Measurements from ENCODE around the gene RCBTB2. TPM values are rescaled to one million over a fixed set of nuclear protein-coding genes. Genes with fewer than 3 reads are reported as not detected.

The RCBTB2 gene
- total and polyA plus RNA-seq, 7 experiments from 2014 or later: 7.6 to 19.7 (median 11.5) TPM

- ChIA-PET POLR2A (interaction anchor here (1.1 to 2.8 kb wide), 3 partner anchors 9 to 22 kb away, joined by 3 to 15 read pairs (median 4); partner anchors contain the start of gene RCBTB2), CTCF (no interaction called here)
- Histone ChIP-seq H3K9me3 (ENCODE audit: control insufficient read depth in 2 of 3, low read length in 3 of 3) (no peaks in the 10 kb centered on the region), H3K4me1 (ENCODE audit: control insufficient read depth in 2 of 2, insufficient read depth in 2 of 2, low read length in 2 of 2) (peaks cover 0 to 9% of the 10 kb centered on the region in 2 donors), H3K27me3 (ENCODE audit: control insufficient read depth in 2 of 2, insufficient read depth in 2 of 2, low read length in 2 of 2) (no peaks in the 10 kb centered on the region), H3K4me3 (ENCODE audit: low read length) (no peak overlapping the region), H3K36me3 (ENCODE audit: control insufficient read depth in 2 of 3, insufficient read depth in 3 of 3, low read length in 3 of 3) (no peaks in the 10 kb centered on the region), H3K27ac (ENCODE audit: low read depth, low read length) (no peak overlapping the region)
- intact Hi-C loops (cut with micrococcal nuclease): no loop called here
- H3K27me3 Mint-ChIP-seq: peaks cover 0 to 21% (median 0%) of the 10 kb centered on the region in 5 donors
- H3K4me3 Mint-ChIP-seq: no peak overlapping the region
- H3K4me1 Mint-ChIP-seq: peaks cover 4 to 13% (median 10%) of the 10 kb centered on the region in 7 donors
- peaks cover 0 to 2% (median 0%) of the 10 kb centered on the region in 11 donors for H3K9me3 Mint-ChIP-seq
- H3K27ac Mint-ChIP-seq: no peak overlapping the region
- ATAC-seq: no peak
- no peak for DNase-seq
- peaks cover 4 to 38% (median 16%) of the 10 kb centered on the region in 5 donors for H3K36me3 Mint-ChIP-seq
These were observed 18.1 kb downstream of the RCBTB2 start for GRCh38 chr13:48514793-48515192.

- ATAC-seq (no peak), DNase-seq (no peak)
- Mint-ChIP-seq H3K4me1 (peaks cover 15 to 25% (median 21%) of the 10 kb centered on the region in 7 donors), H3K36me3 (peaks cover 5 to 46% (median 8%) of the 10 kb centered on the region in 5 donors), H3K9me3 (peaks cover 0 to 4% (median 0%) of the 10 kb centered on the region in 11 donors), H3K4me3 (no peak overlapping the region), H3K27me3 (peaks cover 0 to 30% (median 0%) of the 10 kb centered on the region in 5 donors), H3K27ac (no peak overlapping the region)
- intact Hi-C loops (cut with micrococcal nuclease): no loop called here
- Histone ChIP-seq H3K4me3 (ENCODE audit: low read length) (no peak overlapping the region), H3K9me3 (ENCODE audit: control insufficient read depth in 2 of 3, low read length in 3 of 3) (no peaks in the 10 kb centered on the region), H3K27me3 (ENCODE audit: control insufficient read depth in 2 of 2, insufficient read depth in 2 of 2, low read length in 2 of 2) (no peaks in the 10 kb centered on the region), H3K36me3 (ENCODE audit: control insufficient read depth in 2 of 3, insufficient read depth in 3 of 3, low read length in 3 of 3) (no peaks in the 10 kb centered on the region), H3K27ac (ENCODE audit: low read depth, low read length) (no peak overlapping the region), H3K4me1 (ENCODE audit: control insufficient read depth in 2 of 2, insufficient read depth in 2 of 2, low read length in 2 of 2) (peaks cover 7 to 18% of the 10 kb centered on the region in 2 donors)
- ChIA-PET CTCF (no interaction called here), POLR2A (interaction anchor here (0.6 to 2.5 kb wide), 3 partner anchors 18 to 21 kb away, joined by 3 to 8 read pairs (median 6); partner anchors contain the start of gene RCBTB2)
These were observed 21.2 kb downstream of the RCBTB2 start for GRCh38 chr13:48511621-48512230.

- intact Hi-C loops (cut with micrococcal nuclease): no loop called here
- DNase-seq: no peak
- H3K27ac ChIP-seq (ENCODE audit: low read depth, low read length): no peak overlapping the region
- H3K4me1 ChIP-seq (ENCODE audit: control insufficient read depth in 2 of 2, insufficient read depth in 2 of 2, low read length in 2 of 2): peaks cover 17 to 28% of the 10 kb centered on the region in 2 donors
- H3K27ac Mint-ChIP-seq: no peak overlapping the region
- no peak for ATAC-seq
- H3K27me3 ChIP-seq (ENCODE audit: control insufficient read depth in 2 of 2, insufficient read depth in 2 of 2, low read length in 2 of 2): no peaks in the 10 kb centered on the region
- ChIA-PET CTCF (no interaction called here), POLR2A (interaction anchor here (0.8 to 2.5 kb wide), 3 partner anchors 19 to 22 kb away, joined by 3 to 19 read pairs (median 8); partner anchors contain the start of gene RCBTB2)
- peaks cover 4 to 48% (median 8%) of the 10 kb centered on the region in 5 donors for H3K36me3 Mint-ChIP-seq
- no peak overlapping the region for H3K4me3 Mint-ChIP-seq
- H3K36me3 ChIP-seq (ENCODE audit: control insufficient read depth in 2 of 3, insufficient read depth in 3 of 3, low read length in 3 of 3): no peaks in the 10 kb centered on the region
- peaks cover 0 to 28% (median 0%) of the 10 kb centered on the region in 5 donors for H3K27me3 Mint-ChIP-seq
- peaks cover 0 to 2% (median 0%) of the 10 kb centered on the region in 11 donors for H3K9me3 Mint-ChIP-seq
- H3K9me3 ChIP-seq (ENCODE audit: control insufficient read depth in 2 of 3, low read length in 3 of 3): no peaks in the 10 kb centered on the region
- peaks cover 21 to 35% (median 31%) of the 10 kb centered on the region in 7 donors for H3K4me1 Mint-ChIP-seq
- H3K4me3 ChIP-seq (ENCODE audit: low read length): no peak overlapping the region
These were observed 22.2 kb downstream of the RCBTB2 start for GRCh38 chr13:48510698-48511097.

- Histone ChIP-seq H3K4me1 (ENCODE audit: control insufficient read depth in 2 of 2, insufficient read depth in 2 of 2, low read length in 2 of 2) (peaks cover 34 to 48% of the 10 kb centered on the region in 2 donors), H3K27me3 (ENCODE audit: control insufficient read depth in 2 of 2, insufficient read depth in 2 of 2, low read length in 2 of 2) (no peaks in the 10 kb centered on the region), H3K4me3 (ENCODE audit: low read length) (no peak overlapping the region), H3K27ac (ENCODE audit: low read depth, low read length) (no peak overlapping the region), H3K36me3 (ENCODE audit: control insufficient read depth in 2 of 3, insufficient read depth in 3 of 3, low read length in 3 of 3) (no peaks in the 10 kb centered on the region), H3K9me3 (ENCODE audit: control insufficient read depth in 2 of 3, low read length in 3 of 3) (no peaks in the 10 kb centered on the region)
- ATAC-seq (no peak), DNase-seq (no peak)
- H3K4me1 Mint-ChIP-seq: peaks cover 41 to 62% (median 52%) of the 10 kb centered on the region in 7 donors
- POLR2A ChIA-PET: interaction anchor here (1.0 to 3.9 kb wide), 5 partner anchors 10 to 24 kb away, joined by 3 to 83 read pairs (median 5); partner anchors contain the start of gene RCBTB2
- H3K4me3 Mint-ChIP-seq: no peak overlapping the region
- peaks cover 0 to 23% (median 0%) of the 10 kb centered on the region in 5 donors for H3K27me3 Mint-ChIP-seq
- CTCF ChIA-PET: interaction anchor here (0.8 kb wide), 1 partner anchor 72 kb away, joined by 5 read pairs; no protein-coding TSS in a partner anchor
- no peak overlapping the region for H3K27ac Mint-ChIP-seq
- intact Hi-C loops (cut with micrococcal nuclease): loop anchor here (5.0 to 10.0 kb wide), 4 partner anchors 144 to 353 kb away; partner anchors contain the start of gene CYSLTR2 (in 2 of the 2)
- peaks cover 0 to 4% (median 0%) of the 10 kb centered on the region in 11 donors for H3K9me3 Mint-ChIP-seq
- peaks cover 0 to 55% (median 5%) of the 10 kb centered on the region in 5 donors for H3K36me3 Mint-ChIP-seq
These were observed 24.9 kb downstream of the RCBTB2 start for GRCh38 chr13:48508011-48508410.

- no peaks in the 10 kb centered on the region for H3K27me3 ChIP-seq (ENCODE audit: control insufficient read depth in 2 of 2, insufficient read depth in 2 of 2, low read length in 2 of 2)
- ChIA-PET POLR2A (interaction anchor here (0.7 to 3.9 kb wide), 11 partner anchors 8 to 938 kb away, joined by 3 to 83 read pairs (median 4); partner anchors contain the start of gene RCBTB2), CTCF (interaction anchor here (0.8 to 1.2 kb wide), 4 partner anchors 20 to 106 kb away, joined by 3 to 5 read pairs (median 3); no protein-coding TSS in a partner anchor)
- DNase-seq: no peak
- ATAC-seq: no peak
- no peak overlapping the region for H3K4me3 ChIP-seq (ENCODE audit: low read length)
- Mint-ChIP-seq H3K27me3 (peaks cover 0 to 17% (median 0%) of the 10 kb centered on the region in 5 donors), H3K9me3 (peaks cover 0 to 4% (median 0%) of the 10 kb centered on the region in 11 donors), H3K4me3 (peak overlapping the region in 3 of 10 donors; percentile 74 to 86 (median 81)), H3K27ac (peak overlapping the region in 6 of 9 donors; percentile 83 to 98 (median 94)), H3K4me1 (peaks cover 41 to 69% (median 56%) of the 10 kb centered on the region in 7 donors), H3K36me3 (peaks cover 0 to 55% (median 5%) of the 10 kb centered on the region in 5 donors)
- peaks cover 34 to 48% of the 10 kb centered on the region in 2 donors for H3K4me1 ChIP-seq (ENCODE audit: control insufficient read depth in 2 of 2, insufficient read depth in 2 of 2, low read length in 2 of 2)
- no peaks in the 10 kb centered on the region for H3K9me3 ChIP-seq (ENCODE audit: control insufficient read depth in 2 of 3, low read length in 3 of 3)
- no peaks in the 10 kb centered on the region for H3K36me3 ChIP-seq (ENCODE audit: control insufficient read depth in 2 of 3, insufficient read depth in 3 of 3, low read length in 3 of 3)
- intact Hi-C loops (cut with micrococcal nuclease): loop anchor here (5.0 to 10.0 kb wide), 4 partner anchors 145 to 352 kb away; partner anchors contain the start of gene CYSLTR2 (in 2 of the 2)
- H3K27ac ChIP-seq (ENCODE audit: low read depth, low read length): no peak overlapping the region
These were observed 25.9 kb downstream of the RCBTB2 start for GRCh38 chr13:48507021-48507420.

GRCh38 chr13:48506092-48506701, 26.7 kb downstream of the RCBTB2 start:
- H3K4me3 ChIP-seq (ENCODE audit: low read length): peak overlapping the region; percentile 37
- POLR2A ChIA-PET: interaction anchor here (0.5 to 3.9 kb wide), 19 partner anchors 9 to 939 kb away, joined by 3 to 83 read pairs (median 5); partner anchors contain the start of genes CYSLTR2, LPAR6 and RCBTB2
- Mint-ChIP-seq H3K27ac (peak overlapping the region; percentile 83 to 98 (median 91)), H3K36me3 (peaks cover 0 to 49% (median 4%) of the 10 kb centered on the region in 5 donors), H3K4me1 (peaks cover 49 to 74% (median 57%) of the 10 kb centered on the region in 7 donors), H3K27me3 (peaks cover 0 to 11% (median 0%) of the 10 kb centered on the region in 5 donors), H3K4me3 (peak overlapping the region; percentile 51 to 86 (median 76)), H3K9me3 (peaks cover 0 to 4% (median 0%) of the 10 kb centered on the region in 11 donors)
- DNase-seq (no peak), ATAC-seq (no peak)
- CTCF ChIA-PET: interaction anchor here (0.6 to 2.4 kb wide), 10 partner anchors 22 to 361 kb away, joined by 3 to 10 read pairs (median 4); partner anchors contain the start of gene RCBTB2
- H3K36me3 ChIP-seq (ENCODE audit: control insufficient read depth in 2 of 3, insufficient read depth in 3 of 3, low read length in 3 of 3): no peaks in the 10 kb centered on the region
- H3K9me3 ChIP-seq (ENCODE audit: control insufficient read depth in 2 of 3, low read length in 3 of 3): no peaks in the 10 kb centered on the region
- H3K27me3 ChIP-seq (ENCODE audit: control insufficient read depth in 2 of 2, insufficient read depth in 2 of 2, low read length in 2 of 2): no peaks in the 10 kb centered on the region
- intact Hi-C loops (cut with micrococcal nuclease): loop anchor here (5.0 to 10.0 kb wide), 4 partner anchors 146 to 351 kb away; partner anchors contain the start of gene CYSLTR2 (in 2 of the 2)
- H3K4me1 ChIP-seq (ENCODE audit: control insufficient read depth in 2 of 2, insufficient read depth in 2 of 2, low read length in 2 of 2): peaks cover 34 to 48% of the 10 kb centered on the region in 2 donors
- peak overlapping the region; percentile 59 for H3K27ac ChIP-seq (ENCODE audit: low read depth, low read length)
